ENCODE results near the gene MAN2B2. TPM values are rescaled to one million over a fixed set of nuclear protein-coding genes. Genes with fewer than 3 reads are reported as not detected.
A peak's percentile ranks its signal among the peaks of the same experiment; 100 is the strongest.

The MAN2B2 gene
- total RNA-seq: 10 to 100 TPM; 10.8 to 13.0 TPM

DNA sequence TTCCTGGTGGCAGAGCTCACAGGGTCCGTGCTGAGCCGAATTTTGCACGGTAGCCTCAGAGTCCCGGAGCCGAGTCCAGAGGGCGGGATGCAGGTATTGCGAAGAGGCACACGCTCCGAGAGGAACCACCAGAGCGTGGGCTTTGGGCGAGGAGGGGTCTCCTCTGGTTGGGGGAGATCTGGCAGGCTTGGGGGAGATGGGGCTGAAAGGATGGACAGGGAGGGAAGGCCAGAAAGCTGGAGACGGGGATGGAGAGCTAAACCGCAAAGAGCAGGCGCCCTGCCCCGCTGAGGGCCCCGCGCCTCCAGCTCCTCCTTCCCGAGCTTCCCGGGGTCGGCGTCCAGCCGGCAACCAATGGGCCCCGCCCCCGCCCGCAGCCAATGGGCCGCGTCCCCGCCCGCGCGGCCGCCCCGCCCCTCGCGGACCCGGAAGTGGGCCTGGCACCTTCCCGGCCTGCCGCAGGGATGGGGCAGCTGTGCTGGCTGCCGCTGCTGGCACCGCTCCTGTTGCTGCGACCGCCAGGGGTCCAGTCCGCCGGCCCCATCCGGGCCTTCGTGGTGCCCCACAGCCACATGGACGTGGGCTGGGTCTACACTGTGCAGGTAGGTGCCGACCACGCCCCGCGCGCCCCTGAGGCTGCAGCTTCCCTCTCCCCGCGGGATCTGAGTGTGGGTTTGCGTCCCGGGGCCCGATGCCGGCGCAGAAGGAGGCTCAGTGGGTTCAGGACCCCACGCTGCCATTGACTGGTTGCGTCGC is at the start of gene MAN2B2:
MAN2B2 (plus strand) TSS at position 443 of the 756 bp plus-strand sequence; CDS start at position 465, 22 bp downstream.
- Mint-ChIP-seq H3K36me3 (ENCODE audit: low read depth) (peaks cover 10% of the 10 kb centered on the region), H3K4me1 (ENCODE audit: low read depth) (peaks cover 4% of the 10 kb centered on the region), H3K9me3 (no peaks in the 10 kb centered on the region), H3K4me3 (peak within 1 kb of the TSS; percentile 79), H3K27ac (peak within 1 kb of the TSS; percentile 83), H3K27me3 (no peaks in the 10 kb centered on the region)
- intact Hi-C loops (cut with micrococcal nuclease): no loop called here
- TF ChIP-seq, protein P1, sequence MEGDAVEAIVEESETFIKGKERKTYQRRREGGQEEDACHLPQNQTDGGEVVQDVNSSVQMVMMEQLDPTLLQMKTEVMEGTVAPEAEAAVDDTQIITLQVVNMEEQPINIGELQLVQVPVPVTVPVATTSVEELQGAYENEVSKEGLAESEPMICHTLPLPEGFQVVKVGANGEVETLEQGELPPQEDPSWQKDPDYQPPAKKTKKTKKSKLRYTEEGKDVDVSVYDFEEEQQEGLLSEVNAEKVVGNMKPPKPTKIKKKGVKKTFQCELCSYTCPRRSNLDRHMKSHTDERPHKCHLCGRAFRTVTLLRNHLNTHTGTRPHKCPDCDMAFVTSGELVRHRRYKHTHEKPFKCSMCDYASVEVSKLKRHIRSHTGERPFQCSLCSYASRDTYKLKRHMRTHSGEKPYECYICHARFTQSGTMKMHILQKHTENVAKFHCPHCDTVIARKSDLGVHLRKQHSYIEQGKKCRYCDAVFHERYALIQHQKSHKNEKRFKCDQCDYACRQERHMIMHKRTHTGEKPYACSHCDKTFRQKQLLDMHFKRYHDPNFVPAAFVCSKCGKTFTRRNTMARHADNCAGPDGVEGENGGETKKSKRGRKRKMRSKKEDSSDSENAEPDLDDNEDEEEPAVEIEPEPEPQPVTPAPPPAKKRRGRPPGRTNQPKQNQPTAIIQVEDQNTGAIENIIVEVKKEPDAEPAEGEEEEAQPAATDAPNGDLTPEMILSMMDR (IDR thresholded peaks at IDR 0.05): no peak
- peak; percentile 96 for ATAC-seq
- peak; percentile 83 for DNase-seq
- ChIA-PET CTCF (interaction anchor here (1.0 to 3.0 kb wide), 5 partner anchors 29 to 399 kb away, joined by 3 to 7 read pairs (median 3); a partner anchor contains a TSS), POLR2A (interaction anchor here (0.6 to 2.4 kb wide), 6 partner anchors 13 to 115 kb away, joined by 3 to 13 read pairs (median 3); partner anchors contain the start of gene MRFAP1)

DNA sequence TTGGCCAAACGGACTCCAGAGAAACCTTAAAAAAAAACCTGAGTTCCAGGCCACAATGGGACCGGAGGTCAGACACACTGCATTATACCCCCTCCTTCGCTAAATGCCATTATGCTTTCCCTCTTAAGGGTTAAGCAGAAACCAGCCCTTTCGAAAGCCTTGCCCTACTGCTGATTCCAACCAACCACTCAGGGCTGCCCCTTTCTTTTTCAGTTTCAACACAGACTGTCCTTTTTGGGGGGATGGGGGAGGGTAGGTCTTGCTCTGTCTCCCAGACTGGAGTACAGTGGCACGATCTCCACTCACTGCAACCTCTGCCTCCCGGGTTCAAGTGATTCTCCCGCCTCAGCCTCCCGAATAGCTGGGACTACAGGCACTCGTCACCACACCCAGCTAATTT is 49.5 kb upstream of the MAN2B2 start:
- intact Hi-C loops (cut with micrococcal nuclease): no loop called here
- Mint-ChIP-seq H3K4me1 (ENCODE audit: low read depth) (no peaks in the 10 kb centered on the region), H3K27ac (no peak overlapping the region), H3K27me3 (no peaks in the 10 kb centered on the region), H3K36me3 (ENCODE audit: low read depth) (no peaks in the 10 kb centered on the region), H3K4me3 (no peak overlapping the region), H3K9me3 (no peaks in the 10 kb centered on the region)
- DNase-seq (no peak), ATAC-seq (no peak)
- TF ChIP-seq, protein P1 (IDR thresholded peaks at IDR 0.05): no peak
- ChIA-PET CTCF (no interaction called here), POLR2A (no interaction called here)

DNA sequence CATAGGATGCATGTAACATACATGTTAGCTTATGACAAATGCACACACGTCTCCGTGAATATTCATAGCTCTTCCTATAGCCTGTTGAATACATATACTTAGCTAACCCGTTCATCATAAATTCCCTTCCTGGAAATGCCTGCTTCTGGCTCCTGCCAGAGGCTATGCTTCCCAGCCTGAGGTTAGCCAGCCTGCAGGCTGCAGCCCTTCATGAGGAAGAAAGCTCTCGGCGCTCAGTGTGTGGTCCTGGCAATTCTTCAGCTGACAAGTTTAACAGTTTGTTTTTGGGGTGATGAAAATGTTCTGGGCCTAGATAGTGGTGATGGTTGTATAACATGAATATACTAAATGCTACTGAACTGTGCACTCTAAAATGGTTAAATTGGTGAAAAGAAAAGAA is 48.8 kb upstream of the MAN2B2 start:
- intact Hi-C loops (cut with micrococcal nuclease): no loop called here
- TF ChIP-seq, protein P1 (IDR thresholded peaks at IDR 0.05): no peak
- CTCF ChIA-PET: interaction anchor here (1.0 kb wide), 1 partner anchor 21 kb away, joined by 3 read pairs; no protein-coding TSS in a partner anchor
- no peak for ATAC-seq
- Mint-ChIP-seq H3K9me3 (no peaks in the 10 kb centered on the region), H3K27ac (no peak overlapping the region), H3K27me3 (no peaks in the 10 kb centered on the region), H3K4me1 (ENCODE audit: low read depth) (no peaks in the 10 kb centered on the region), H3K4me3 (no peak overlapping the region), H3K36me3 (ENCODE audit: low read depth) (no peaks in the 10 kb centered on the region)
- POLR2A ChIA-PET: no interaction called here
- DNase-seq: no peak

DNA sequence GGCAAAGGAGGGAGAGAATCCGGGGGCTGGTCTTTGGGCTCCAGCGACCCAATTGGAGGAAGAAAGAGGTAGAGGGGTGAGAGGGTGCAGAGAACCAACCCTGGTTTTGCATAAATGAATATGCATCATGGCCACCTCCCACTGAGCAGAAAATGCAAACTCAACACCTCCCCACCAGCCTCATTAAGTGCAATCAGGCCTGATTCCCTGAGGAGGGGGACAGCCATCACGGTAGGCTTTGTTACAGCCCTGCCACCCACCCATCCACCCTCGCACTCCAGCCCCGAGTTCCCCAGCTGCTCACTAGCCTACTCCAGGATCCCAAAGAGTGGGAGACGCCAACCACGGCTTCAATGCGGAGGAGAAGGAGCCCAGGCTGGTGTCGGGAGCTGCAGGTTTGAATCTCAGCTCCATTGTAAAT is 48.3 kb upstream of the MAN2B2 start:
- DNase-seq: no peak
- H3K27me3 Mint-ChIP-seq: no peaks in the 10 kb centered on the region
- intact Hi-C loops (cut with micrococcal nuclease): no loop called here
- H3K27ac Mint-ChIP-seq: no peak overlapping the region
- ChIA-PET CTCF (interaction anchor here (1.0 to 1.6 kb wide), 2 partner anchors 19 to 21 kb away, joined by 3 to 4 read pairs; no protein-coding TSS in a partner anchor), POLR2A (no interaction called here)
- no peaks in the 10 kb centered on the region for H3K9me3 Mint-ChIP-seq
- TF ChIP-seq, protein P1 (IDR thresholded peaks at IDR 0.05): no peak
- no peaks in the 10 kb centered on the region for H3K4me1 Mint-ChIP-seq (ENCODE audit: low read depth)
- ATAC-seq: no peak
- no peaks in the 10 kb centered on the region for H3K36me3 Mint-ChIP-seq (ENCODE audit: low read depth)
- no peak overlapping the region for H3K4me3 Mint-ChIP-seq

DNA sequence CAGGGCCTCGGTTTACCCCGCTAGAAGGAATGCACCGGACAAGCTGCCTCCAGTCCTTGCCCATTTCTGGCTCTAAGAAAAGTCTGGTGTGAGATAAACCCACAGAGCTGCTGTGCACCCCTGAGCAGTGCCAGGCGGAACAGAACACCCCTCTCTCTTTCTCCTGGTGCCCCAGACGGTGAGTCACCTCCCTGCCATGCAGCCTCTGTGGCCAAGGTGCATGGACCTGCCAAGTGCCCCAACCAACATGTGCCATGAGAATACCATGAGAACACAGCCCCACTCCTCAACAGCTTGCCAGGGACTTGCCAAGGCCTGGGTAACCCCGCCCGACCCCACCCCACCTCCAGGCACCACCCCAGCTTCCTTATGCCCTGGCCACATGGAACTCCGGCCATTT is 47.7 kb upstream of the MAN2B2 start:
- H3K27ac Mint-ChIP-seq: no peak overlapping the region
- DNase-seq: no peak
- intact Hi-C loops (cut with micrococcal nuclease): no loop called here
- TF ChIP-seq, protein P1 (IDR thresholded peaks at IDR 0.05): no peak
- H3K9me3 Mint-ChIP-seq: no peaks in the 10 kb centered on the region
- ChIA-PET CTCF (interaction anchor here (1.0 to 1.6 kb wide), 2 partner anchors 19 to 20 kb away, joined by 3 to 4 read pairs; no protein-coding TSS in a partner anchor), POLR2A (no interaction called here)
- no peaks in the 10 kb centered on the region for H3K4me1 Mint-ChIP-seq (ENCODE audit: low read depth)
- H3K36me3 Mint-ChIP-seq (ENCODE audit: low read depth): no peaks in the 10 kb centered on the region
- H3K4me3 Mint-ChIP-seq: no peak overlapping the region
- H3K27me3 Mint-ChIP-seq: no peaks in the 10 kb centered on the region
- no peak for ATAC-seq

Measured in activated CD8-positive, alpha-beta T cell treated with anti-CD3 and anti-CD28 coated beads for 36 hours (primary cell).